H1 (cell line): ENCODE results near the gene CDKN1B. TPM values are rescaled to one million over a fixed set of nuclear protein-coding genes. Genes with fewer than 3 reads are reported as not detected.
A peak's percentile ranks its signal among the peaks of the same experiment; 100 is the strongest.

ENCODE experiments used
- CTCF ChIA-PET: fragments of 300-600 bp; sonication (Branson Sonifier 250); formaldehyde crosslinking; loops from one replicate; lab custom pipeline; 2021; ENCODE audit not compliant: partially characterized antibody; lab: Charles Lee
- POLR2A ChIA-PET: fragments of 300-600 bp; sonication (Branson Sonifier 250); formaldehyde crosslinking; loops from one replicate; lab custom pipeline; 2021; ENCODE audit warnings: inconsistent platforms; ENCODE audit not compliant: partially characterized antibody; lab: Charles Lee
- DNase-seq, 2 experiments: peaks; one replicate each; pipeline versions ENCODE4 v3.0.0 to v3.0.0-alpha.2; 2010 to 2022; ENCODE audit warnings: low spot score in 2 of 2, low read depth in 1 of 2, mixed read lengths in 1 of 2
- FAIRE-seq: peaks from 2 replicates; lab custom pipeline; 2011; peaks lifted over from hg19 to GRCh38; lab: Jason Lieb, UNC
- H2AFZ ChIP-seq: 2 replicates; pipeline ENCODE4 v1.8.1; 2012; ENCODE audit warnings: low read length, inconsistent platforms
- H2AK5ac ChIP-seq: 2 replicates; pipeline ENCODE4 v1.6.1; 2013; ENCODE audit warnings: low read depth, low read length
- H2BK120ac ChIP-seq: replicated peaks from 2 replicates; pipeline ENCODE3; 2013; ENCODE audit warnings: low read depth, low read length, inconsistent platforms
- H2BK12ac ChIP-seq: 2 replicates; pipeline ENCODE4 v1.6.1; 2013; ENCODE audit warnings: low read depth, low read length
- H2BK15ac ChIP-seq: 2 replicates; pipeline ENCODE4 v1.6.1; 2013; ENCODE audit warnings: low read length
- H2BK20ac ChIP-seq: 2 replicates; pipeline ENCODE4 v1.6.1; 2013; ENCODE audit warnings: low read length
- H2BK5ac ChIP-seq: 2 replicates; pipeline ENCODE4 v1.6.1; 2013; ENCODE audit warnings: low read depth, low read length
- H3K14ac ChIP-seq: 2 replicates; pipeline ENCODE4 v1.6.1; 2013; ENCODE audit warnings: inconsistent platforms; ENCODE audit not compliant: insufficient read length
- H3K18ac ChIP-seq: 2 replicates; pipeline ENCODE4 v1.6.1; 2013; ENCODE audit warnings: low read length; ENCODE audit errors: extremely low read depth
- H3K23ac ChIP-seq: 2 replicates; pipeline ENCODE4 v1.6.1; 2013; ENCODE audit warnings: inconsistent platforms; ENCODE audit not compliant: insufficient read length
- H3K23me2 ChIP-seq: 2 replicates; pipeline ENCODE4 v1.6.1; 2013; ENCODE audit warnings: low read depth, low read length
- H3K27ac ChIP-seq: 2 replicates; pipeline ENCODE4 v1.6.1; 2011; ENCODE audit warnings: low read depth, low read length, inconsistent platforms
- H3K27me3 ChIP-seq, 4 experiments: replicated peaks in 1 of 4; 1 replicate in 1 of 4; 2 replicates in 3 of 4; pipeline versions ENCODE4 v1.6.1 to v1.8.1; 2011 to 2013; ENCODE audit warnings: low read length in 3 of 4, mild to moderate bottlenecking in 3 of 4, inconsistent platforms in 2 of 4, mixed read lengths in 2 of 4, moderate library complexity in 1 of 4; ENCODE audit not compliant: control insufficient read depth in 3 of 4, insufficient read depth in 3 of 4; ENCODE audit errors: extremely low read depth in 1 of 4
- H3K36me3 ChIP-seq, 4 experiments: 2 replicates each; pipeline versions ENCODE4 v1.6.1 to v1.8.1; 2011 to 2013; ENCODE audit warnings: mild to moderate bottlenecking in 4 of 4, low read length in 3 of 4, moderate library complexity in 2 of 4, control low read depth in 1 of 4, inconsistent platforms in 1 of 4; ENCODE audit not compliant: insufficient read depth in 4 of 4, control insufficient read depth in 2 of 4
- H3K4ac ChIP-seq: replicated peaks from 2 replicates; pipeline ENCODE3; 2013; ENCODE audit warnings: low read length, low read depth, mixed read lengths, inconsistent platforms; ENCODE audit not compliant: insufficient read length
- H3K4me1 ChIP-seq, 4 experiments: replicated peaks in 1 of 4; 1 replicate in 1 of 4; 2 replicates in 3 of 4; pipeline versions ENCODE4 v1.6.1 to v1.8.1; 2011 to 2013; ENCODE audit warnings: low read length in 3 of 4, inconsistent platforms in 2 of 4, mixed read lengths in 1 of 4; ENCODE audit not compliant: insufficient read depth in 4 of 4, control insufficient read depth in 3 of 4
- H3K4me2 ChIP-seq, 2 experiments: 2 replicates each; pipeline versions ENCODE4 v1.6.1 to v1.8.1; 2011 to 2013; ENCODE audit warnings: low read depth in 2 of 2, low read length in 2 of 2, control low read depth in 1 of 2, inconsistent platforms in 1 of 2, mild to moderate bottlenecking in 1 of 2; ENCODE audit not compliant: insufficient read depth in 1 of 2
- H3K4me3 ChIP-seq, 4 experiments: fragments of 200-600, 300-600 bp in 1 of 4; sonication (generic), shearing (Covaris generic), sonication (Bioruptor Twin) in 1 of 4; 2 replicates each; pipeline versions ENCODE4 v1.5.1 to v1.8.1; 2011 to 2016; ENCODE audit warnings: low read length in 4 of 4, low read depth in 3 of 4, control low read depth in 2 of 4, inconsistent platforms in 2 of 4, mild to moderate bottlenecking in 2 of 4, mixed read lengths in 1 of 4, moderate library complexity in 1 of 4; ENCODE audit not compliant: insufficient read depth in 2 of 4; ENCODE audit errors: extremely low read depth in 1 of 4
- H3K56ac ChIP-seq: replicated peaks from 2 replicates; pipeline ENCODE3; 2013; ENCODE audit warnings: low read depth, mild to moderate bottlenecking, mixed read lengths, low read length, inconsistent platforms; ENCODE audit not compliant: insufficient read length
- H3K79me1 ChIP-seq: 2 replicates; pipeline ENCODE4 v1.6.1; 2013; ENCODE audit warnings: low read depth, low read length, control low read depth
- H3K79me2 ChIP-seq, 2 experiments: 2 replicates each; pipeline versions ENCODE4 v1.6.1 to v1.8.1; 2012 to 2013; ENCODE audit warnings: low read length in 2 of 2, mild to moderate bottlenecking in 2 of 2, inconsistent platforms in 1 of 2; ENCODE audit not compliant: insufficient read depth in 2 of 2, control insufficient read depth in 1 of 2
- H3K9ac ChIP-seq, 4 experiments: replicated peaks in 1 of 4; 1 replicate in 1 of 4; 2 replicates in 3 of 4; pipeline versions ENCODE4 v1.6.1 to v1.8.1; 2011 to 2013; ENCODE audit warnings: low read depth in 3 of 4, low read length in 3 of 4, control low read depth in 2 of 4, mild to moderate bottlenecking in 2 of 4, moderate library complexity in 2 of 4, inconsistent platforms in 1 of 4; ENCODE audit errors: extremely low read depth in 1 of 4
- H3K9me3 ChIP-seq, 2 experiments: 2 replicates each; pipeline versions ENCODE4 v1.6.1 to v1.8.1; 2012 to 2013; ENCODE audit warnings: mild to moderate bottlenecking in 2 of 2, moderate library complexity in 2 of 2, control low read depth in 1 of 2, inconsistent platforms in 1 of 2, low read depth in 1 of 2, low read length in 1 of 2, mixed read lengths in 1 of 2; ENCODE audit not compliant: insufficient read depth in 2 of 2
- H4K20me1 ChIP-seq, 2 experiments: replicated peaks in 1 of 2; 2 replicates each; pipeline versions ENCODE3 to v1.8.1; 2011 to 2013; ENCODE audit warnings: inconsistent platforms in 2 of 2, low read length in 2 of 2, mild to moderate bottlenecking in 1 of 2; ENCODE audit not compliant: insufficient read depth in 2 of 2, control insufficient read depth in 1 of 2
- H4K5ac ChIP-seq: 2 replicates; pipeline ENCODE4 v1.6.1; 2013; ENCODE audit warnings: low read length, low read depth, mixed read lengths, inconsistent platforms; ENCODE audit not compliant: insufficient read length
- H4K8ac ChIP-seq: 2 replicates; pipeline ENCODE4 v1.8.0; 2013; ENCODE audit warnings: mild to moderate bottlenecking, moderate library complexity, low read length, inconsistent platforms; ENCODE audit not compliant: insufficient read depth; ENCODE audit errors: extremely low read depth
- H4K91ac ChIP-seq: replicated peaks from 2 replicates; pipeline ENCODE3; 2013; ENCODE audit warnings: low read length, mixed read lengths, inconsistent platforms; ENCODE audit not compliant: insufficient read length
- CBX5 ChIP-seq: fragments of 300-800, 300-1000 bp; sonication (generic); IDR thresholded peaks from 2 replicates; pipeline ENCODE4 v1.7.1; 2016; ENCODE audit warnings: antibody characterized with exemption, low read length, low read depth
- KDM4A ChIP-seq: IDR thresholded peaks from one replicate; pipeline ENCODE4 v1.7.1; 2012; ENCODE audit warnings: low read depth, mild to moderate bottlenecking, moderate library complexity, low read length, inconsistent platforms; ENCODE audit not compliant: severe bottlenecking
- SAP30 ChIP-seq: fragments of 300-600 bp; sonication (generic); IDR thresholded peaks from 2 replicates; pipeline ENCODE4 v1.7.1; 2012; ENCODE audit warnings: low read length, moderate library complexity, mild to moderate bottlenecking, inconsistent platforms; ENCODE audit not compliant: insufficient read depth, insufficient replicate concordance
- SRF ChIP-seq: IDR thresholded peaks from 2 replicates; pipeline ENCODE4 v1.6.1; 2011; ENCODE audit warnings: mild to moderate bottlenecking, low read depth, low read length, moderate library complexity
- SUZ12 ChIP-seq: fragments of 200-600 bp; sonication (generic); IDR thresholded peaks from 2 replicates; pipeline ENCODE4 v1.6.1; 2012; ENCODE audit warnings: mild to moderate bottlenecking, inconsistent platforms, low read length, moderate library complexity, mixed read lengths
- TEAD4 ChIP-seq: IDR thresholded peaks from 2 replicates; pipeline ENCODE4 v1.6.1; 2012; ENCODE audit warnings: low read depth, low read length, inconsistent platforms, mixed read lengths
- WGBS, 2 experiments: shearing (Covaris generic) in 1 of 2; methylation state at CpG; one replicate each; pipeline versions ENCODE4 v1.1.6 to v1.1.7; 2013 to 2015; ENCODE audit warnings: low lambda C conversion rate in 2 of 2, mixed read lengths in 2 of 2, inconsistent platforms in 1 of 2, low coverage in 1 of 2, missing lambda C conversion rate in 1 of 2; ENCODE audit not compliant: insufficient replicate concordance in 2 of 2, insufficient coverage in 1 of 2, insufficient read length in 1 of 2; ENCODE audit errors: extremely low coverage in 1 of 2, missing lambda C conversion rate in 1 of 2; 5-methylcytosine and 5-hydroxymethylcytosine counted together
- polyA plus RNA-seq, 7 experiments: library from polyadenylated mRNA; depleted of rRNA in 3 of 7; stranded (reverse) in 5 of 7; unstranded in 2 of 7; fragments of >200 nt in 5 of 7; fragments of 200-250 nt in 2 of 7; gene quantifications; 1 replicate in 5 of 7; 2 replicates in 1 of 7; 4 replicates in 1 of 7; pipeline versions ENCODE4 v1.2.1 to v1.2.3, GENCODE V29; 2011 to 2013; ENCODE audit warnings: missing spikeins in 2 of 7, mixed read lengths in 2 of 7
- total RNA-seq: library from RNA; stranded (reverse); fragmentation: NEBNext Ultra II Directional; extraction: Animal tissue kit (Norgen Biotek cat#: 25700); gene quantifications from 2 replicates; pipeline ENCODE4 v1.2.1, GENCODE V29; 2021
- TF ChIP-seq, protein P1 (sequence below): IDR thresholded peaks from 2 replicates; pipeline ENCODE4 v1.6.1; 2012; ENCODE audit warnings: low read length, inconsistent platforms

Gene CDKN1B
- total and polyA plus RNA-seq, 2 of the 8 experiments (the other 6 are each of a cell fraction or from before 2014, with no cell fraction given), result 6.5 to 27.2 TPM

DNA sequence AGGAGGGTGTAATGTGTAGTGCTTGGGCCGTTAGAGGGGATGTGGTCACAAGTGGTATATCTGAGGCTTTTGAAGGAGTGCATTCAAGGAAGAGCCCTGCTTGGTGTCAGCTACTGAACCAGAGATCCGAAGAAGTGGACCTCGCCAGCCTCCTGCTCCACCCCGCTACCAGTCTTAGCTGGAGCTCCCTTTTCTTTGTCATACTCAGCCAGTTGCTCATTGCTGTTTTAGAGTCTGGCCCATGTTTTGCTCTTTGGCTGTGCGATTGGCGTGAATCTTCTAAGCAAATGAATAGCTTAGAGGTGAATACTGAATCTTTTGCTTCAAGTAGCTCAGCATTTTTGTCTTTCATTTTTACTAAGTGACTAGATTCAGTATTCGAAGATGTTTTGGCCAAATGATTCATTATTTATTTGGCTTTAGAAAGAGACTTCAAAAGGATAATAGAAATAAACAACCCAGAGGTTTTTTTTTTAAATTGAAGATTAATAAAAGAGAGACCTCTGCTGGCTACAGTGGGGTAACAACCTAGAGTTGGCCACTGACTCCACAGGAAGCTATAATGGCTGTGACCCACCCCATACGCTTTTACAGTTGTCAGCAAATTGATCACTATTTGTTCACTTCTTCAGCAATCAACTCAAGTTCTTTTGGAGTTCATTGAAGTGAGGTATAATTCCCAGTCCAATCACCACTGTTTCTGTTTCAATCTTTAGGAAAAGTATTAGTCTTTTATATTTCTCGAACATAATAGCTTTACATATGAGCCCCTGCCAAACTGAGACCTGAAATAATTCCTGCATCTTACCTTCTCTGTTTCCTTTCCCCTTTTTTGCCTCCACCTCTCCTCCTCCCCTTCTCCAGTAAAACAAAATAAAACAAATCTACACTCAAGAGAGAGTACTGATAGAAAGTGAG, 19.9 kb downstream of the CDKN1B start:
- no peak overlapping the region for H2BK12ac ChIP-seq
- H3K14ac ChIP-seq, result no peak overlapping the region
- H3K79me1 ChIP-seq, result no peaks in the 10 kb centered on the region
- DNase-seq, result no peak
- H3K79me2 ChIP-seq, result no peaks in the 10 kb centered on the region
- no peak overlapping the region for H4K91ac ChIP-seq
- H2BK5ac ChIP-seq, result no peak overlapping the region
- H3K18ac ChIP-seq, result no peak overlapping the region
- H3K27me3 ChIP-seq, result no peaks in the 10 kb centered on the region
- no peak overlapping the region for H2BK20ac ChIP-seq
- H2AK5ac ChIP-seq, result no peak overlapping the region
- H2AFZ ChIP-seq, result no peak overlapping the region
- H3K36me3 ChIP-seq, result no peaks in the 10 kb centered on the region
- H3K27ac ChIP-seq, result no peak overlapping the region
- ChIA-PET CTCF (interaction anchor here (0.6 to 4.1 kb wide), 53 partner anchors 9 to 1420 kb away, joined by 3 to 39 read pairs (median 4); partner anchors contain the start of gene CDKN1B), POLR2A (interaction anchor here (1.0 to 1.8 kb wide), 5 partner anchors 8 to 21 kb away, joined by 3 to 13 read pairs (median 4); no protein-coding TSS in a partner anchor)
- no peak overlapping the region for H3K23ac ChIP-seq
- H4K20me1 ChIP-seq, result no peaks in the 10 kb centered on the region
- H3K9me3 ChIP-seq, result 0 out of 4 replicates have a peak, but pooled peaks cover 0 to 5% of the 10 kb centered on the region in 2 experiments
- no peak overlapping the region for H4K5ac ChIP-seq
- H2BK15ac ChIP-seq, result no peak overlapping the region
- no peaks in the 10 kb centered on the region for H3K23me2 ChIP-seq
- H2BK120ac ChIP-seq, result no peak overlapping the region
- H3K9ac ChIP-seq, result no peak overlapping the region
- no peak overlapping the region for H3K56ac ChIP-seq
- 78% methylated on average over 9 of the region's 9 CpGs; no CpG with 5 or more reads in 1 of the 2 experiments for WGBS, 2 experiments
- no peak overlapping the region for H3K4ac ChIP-seq
- no peak overlapping the region for H4K8ac ChIP-seq
- H3K4me2 ChIP-seq, result no peak overlapping the region
- peak; percentile 68 for FAIRE-seq
- no peak overlapping the region for H3K4me3 ChIP-seq
- no peaks in the 10 kb centered on the region for H3K4me1 ChIP-seq
- TF ChIP-seq TEAD4 (no peak), KDM4A (no peak), SAP30 (no peak), CBX5 (no peak), SRF (no peak), SUZ12 (no peak)
- TF ChIP-seq, protein P1, sequence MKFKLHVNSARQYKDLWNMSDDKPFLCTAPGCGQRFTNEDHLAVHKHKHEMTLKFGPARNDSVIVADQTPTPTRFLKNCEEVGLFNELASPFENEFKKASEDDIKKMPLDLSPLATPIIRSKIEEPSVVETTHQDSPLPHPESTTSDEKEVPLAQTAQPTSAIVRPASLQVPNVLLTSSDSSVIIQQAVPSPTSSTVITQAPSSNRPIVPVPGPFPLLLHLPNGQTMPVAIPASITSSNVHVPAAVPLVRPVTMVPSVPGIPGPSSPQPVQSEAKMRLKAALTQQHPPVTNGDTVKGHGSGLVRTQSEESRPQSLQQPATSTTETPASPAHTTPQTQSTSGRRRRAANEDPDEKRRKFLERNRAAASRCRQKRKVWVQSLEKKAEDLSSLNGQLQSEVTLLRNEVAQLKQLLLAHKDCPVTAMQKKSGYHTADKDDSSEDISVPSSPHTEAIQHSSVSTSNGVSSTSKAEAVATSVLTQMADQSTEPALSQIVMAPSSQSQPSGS, result no peak
